ENCODE data around the gene PTPN20.

The PTPN20 gene

DNA sequence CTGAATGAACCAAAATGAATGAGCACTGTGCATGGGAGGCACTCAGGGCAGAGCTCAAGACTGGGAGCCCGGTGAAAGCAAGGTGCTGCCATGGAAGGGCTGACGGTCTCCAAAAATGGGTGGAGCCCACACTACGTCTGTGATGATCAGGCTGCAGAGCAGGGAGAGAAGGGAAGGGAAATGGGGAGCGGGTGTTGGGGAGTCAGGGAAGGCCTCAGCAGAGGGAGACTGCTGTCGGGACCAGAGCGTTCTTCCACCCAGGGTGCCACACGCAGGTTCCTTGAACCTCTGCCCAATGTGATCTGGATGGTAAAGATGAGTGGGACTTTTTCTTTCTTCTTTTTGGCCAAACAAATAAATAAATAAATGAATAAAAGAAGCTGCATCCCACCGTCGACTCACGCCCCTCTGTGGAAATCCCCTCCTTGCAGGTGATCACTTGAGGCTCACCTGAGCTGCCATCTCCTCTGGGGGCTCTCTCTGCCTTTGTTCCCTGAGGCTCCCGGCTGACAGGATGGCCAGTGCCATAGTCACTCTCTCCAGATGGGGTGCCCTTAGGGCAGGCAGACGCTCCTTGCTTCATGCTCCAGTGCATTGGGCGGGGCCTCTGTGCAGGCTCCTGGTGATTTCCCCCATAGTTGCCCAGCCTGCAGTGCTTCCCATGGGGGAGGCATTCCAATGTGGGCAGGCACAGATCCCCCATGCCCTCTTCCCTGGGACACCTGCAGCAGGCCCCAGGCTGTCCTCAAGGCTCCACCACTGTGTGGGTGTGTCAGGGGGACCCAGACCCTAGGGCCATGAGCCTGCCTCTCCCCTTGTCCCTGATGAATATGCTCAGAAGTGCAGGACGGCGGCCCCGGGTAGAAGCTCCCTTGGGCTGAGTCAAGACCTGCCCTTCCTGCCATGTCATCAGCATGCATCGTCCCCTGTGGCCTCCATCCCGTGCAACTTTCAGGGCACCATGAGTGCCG lies 131.8 kb downstream of the PTPN20 start:
- no peaks in the 10 kb centered on the region for H3K27me3 ChIP-seq (ENCODE audit: insufficient read depth, poor library complexity, severe bottlenecking)
- no peak overlapping the region for H3K27ac ChIP-seq (replicated peaks)
- DNase-seq (ENCODE audit: low read depth in 1 of 2, low spot score in 1 of 2) = no peak
- H3K4me3 ChIP-seq (replicated peaks; ENCODE audit: insufficient read depth, low read length) = no peak overlapping the region
- TF ChIP-seq POLR2AphosphoS5 (IDR thresholded peaks at IDR 0.05; ENCODE audit: low read depth) (no peak), SPI1 (IDR thresholded peaks at IDR 0.05; ENCODE audit: borderline replicate concordance, low read depth) (no peak), GABPA (IDR thresholded peaks at IDR 0.05; ENCODE audit: low read depth) (no peak)

GRCh38 chr10:47043928-47044538 lies 132.8 kb downstream of the PTPN20 start:
- Histone ChIP-seq H3K27me3 (ENCODE audit: insufficient read depth, poor library complexity, severe bottlenecking) (no peaks in the 10 kb centered on the region), H3K4me3 (replicated peaks; ENCODE audit: insufficient read depth, low read length) (no peak overlapping the region), H3K27ac (replicated peaks) (no peak overlapping the region)
- no peak for DNase-seq (ENCODE audit: low read depth in 1 of 2, low spot score in 1 of 2)
- TF ChIP-seq SPI1 (IDR thresholded peaks at IDR 0.05; ENCODE audit: borderline replicate concordance, low read depth) = no peak
- TF ChIP-seq CTCF (IDR thresholded peaks at IDR 0.05; ENCODE audit: insufficient read depth, low read length) = no peak
- no peak for TF ChIP-seq GABPA (IDR thresholded peaks at IDR 0.05; ENCODE audit: low read depth)
- no peak for TF ChIP-seq POLR2AphosphoS5 (IDR thresholded peaks at IDR 0.05; ENCODE audit: low read depth)
- TF ChIP-seq REST (IDR thresholded peaks at IDR 0.05; ENCODE audit: insufficient replicate concordance, low read depth) = no peak

GRCh38 chr10:47044741-47045140 lies 133.5 kb downstream of the PTPN20 start:
- H3K27me3 ChIP-seq (ENCODE audit: insufficient read depth, poor library complexity, severe bottlenecking) = no peaks in the 10 kb centered on the region
- TF ChIP-seq CTCF (IDR thresholded peaks at IDR 0.05; ENCODE audit: insufficient read depth, low read length) (no peak), GABPA (IDR thresholded peaks at IDR 0.05; ENCODE audit: low read depth) (no peak), POLR2AphosphoS5 (IDR thresholded peaks at IDR 0.05; ENCODE audit: low read depth) (no peak), SPI1 (IDR thresholded peaks at IDR 0.05; ENCODE audit: borderline replicate concordance, low read depth) (no peak), REST (IDR thresholded peaks at IDR 0.05; ENCODE audit: insufficient replicate concordance, low read depth) (no peak)
- no peak overlapping the region for H3K27ac ChIP-seq (replicated peaks)
- no peak overlapping the region for H3K4me3 ChIP-seq (replicated peaks; ENCODE audit: insufficient read depth, low read length)
- no peak for DNase-seq (ENCODE audit: low read depth in 1 of 2, low spot score in 1 of 2)

- DNase-seq (ENCODE audit: low read depth in 1 of 2, low spot score in 1 of 2) = no peak
Observed at GRCh38 chr10:47045331-47045861, 134.2 kb downstream of the PTPN20 start.

More at GRCh38 chr10:47045331-47045861, 134.2 kb downstream of the PTPN20 start:
- Histone ChIP-seq H3K4me3 (replicated peaks; ENCODE audit: insufficient read depth, low read length) (no peak overlapping the region), H3K27ac (replicated peaks) (no peak overlapping the region), H3K27me3 (ENCODE audit: insufficient read depth, poor library complexity, severe bottlenecking) (no peaks in the 10 kb centered on the region)
- no peak for TF ChIP-seq POLR2AphosphoS5 (IDR thresholded peaks at IDR 0.05; ENCODE audit: low read depth)
- no peak for TF ChIP-seq CTCF (IDR thresholded peaks at IDR 0.05; ENCODE audit: insufficient read depth, low read length)
- TF ChIP-seq REST (IDR thresholded peaks at IDR 0.05; ENCODE audit: insufficient replicate concordance, low read depth) = no peak
- no peak for TF ChIP-seq GABPA (IDR thresholded peaks at IDR 0.05; ENCODE audit: low read depth)
- no peak for TF ChIP-seq SPI1 (IDR thresholded peaks at IDR 0.05; ENCODE audit: borderline replicate concordance, low read depth)

All from HL-60 (cell line).